Stimulated activated effector memory CD8-positive, alpha-beta T cell treated with anti-CD3 and anti-CD28 coated beads, Interleukin-12 subunit alpha, Interleukin-12 subunit beta, amount 100 ng/mL, for 72 hours (primary cell): ENCODE data around the gene WIZ.
A peak's percentile ranks its signal among the peaks of the same experiment; 100 is the strongest.

Experiments used
- ATAC-seq: fragments of 150-1000 bp; cut with Tn5 transposase; 2 replicates; pipeline ENCODE4 v1.10.0; 2021
- DNase-seq, 2 donors: peaks; one replicate each; pipeline ENCODE4 v3.0.0; 2021 to 2022; ENCODE audit warnings: low spot score in 2 of 2
- H3K27ac Mint-ChIP-seq: one replicate; pipeline ENCODE4 v1.8.0; 2022; ENCODE audit warnings: mild to moderate bottlenecking, mixed read lengths
- H3K36me3 Mint-ChIP-seq: one replicate; pipeline ENCODE4 v1.8.0; 2022; ENCODE audit warnings: mild to moderate bottlenecking, mixed read lengths
- H3K4me1 Mint-ChIP-seq: one replicate; pipeline ENCODE4 v1.8.0; 2022; ENCODE audit warnings: mixed read lengths
- H3K4me3 Mint-ChIP-seq: one replicate; pipeline ENCODE4 v1.8.0; 2022; ENCODE audit warnings: mild to moderate bottlenecking, mixed read lengths
- H3K9me3 Mint-ChIP-seq: one replicate; pipeline ENCODE4 v1.8.0; 2022; ENCODE audit warnings: mixed read lengths

WIZ gene

GRCh38 chr19:15469513-15470297 lies 19.9 kb upstream of the WIZ start:
- Mint-ChIP-seq H3K4me3 (peak overlapping the region; percentile 82), H3K36me3 (peaks cover 11% of the 10 kb centered on the region), H3K9me3 (peaks cover 3% of the 10 kb centered on the region), H3K27ac (peak overlapping the region; percentile 94), H3K4me1 (peaks cover 54% of the 10 kb centered on the region)
- DNase-seq (no peak), ATAC-seq (peak; percentile 51)

- ATAC-seq = no peak
- H3K9me3 Mint-ChIP-seq = peaks cover 3% of the 10 kb centered on the region
- DNase-seq = no peak
- peaks cover 19% of the 10 kb centered on the region for H3K36me3 Mint-ChIP-seq
- peak overlapping the region; percentile 82 for H3K4me3 Mint-ChIP-seq
- H3K4me1 Mint-ChIP-seq = peaks cover 57% of the 10 kb centered on the region
- H3K27ac Mint-ChIP-seq = peak overlapping the region; percentile 94
Observed at GRCh38 chr19:15468675-15469512, 19.1 kb upstream of the WIZ start.

- H3K9me3 Mint-ChIP-seq = peaks cover 3% of the 10 kb centered on the region
- H3K4me3 Mint-ChIP-seq = peak overlapping the region; percentile 82
- H3K4me1 Mint-ChIP-seq = peaks cover 52% of the 10 kb centered on the region
- peaks cover 30% of the 10 kb centered on the region for H3K36me3 Mint-ChIP-seq
- peak overlapping the region; percentile 94 for H3K27ac Mint-ChIP-seq
- ATAC-seq (no peak), DNase-seq (no peak)
Observed at GRCh38 chr19:15467734-15468214, 18.0 kb upstream of the WIZ start.

GRCh38 chr19:15466851-15467733 lies 17.3 kb upstream of the WIZ start:
- Mint-ChIP-seq H3K4me3 (peak overlapping the region; percentile 82), H3K4me1 (peaks cover 58% of the 10 kb centered on the region), H3K36me3 (peaks cover 37% of the 10 kb centered on the region), H3K27ac (peak overlapping the region; percentile 94), H3K9me3 (peaks cover 3% of the 10 kb centered on the region)
- ATAC-seq = peak; percentile 80
- peak in 1 of 2 donors; percentile 75 for DNase-seq

- Mint-ChIP-seq H3K36me3 (peaks cover 61% of the 10 kb centered on the region), H3K27ac (peak within 1 kb of the TSS; percentile 93), H3K4me1 (peaks cover 65% of the 10 kb centered on the region), H3K9me3 (peaks cover 3% of the 10 kb centered on the region), H3K4me3 (peak within 1 kb of the TSS; percentile 84)
- DNase-seq (peak; percentile 53 to 81), ATAC-seq (peak; percentile 72)
Observed at GRCh38 chr19:15464394-15465385, 14.9 kb upstream of the WIZ start, which contains the start of gene RASAL3. RASAL3 (minus strand) TSS chr19:15464544; CDS start chr19:15464358, 186 bp downstream.

- Mint-ChIP-seq H3K4me3 (peak overlapping the region; percentile 84), H3K9me3 (peaks cover 3% of the 10 kb centered on the region), H3K4me1 (peaks cover 58% of the 10 kb centered on the region), H3K36me3 (peaks cover 69% of the 10 kb centered on the region), H3K27ac (peak overlapping the region; percentile 93)
- ATAC-seq (peak; percentile 79), DNase-seq (peak; percentile 50 to 85)
Observed at GRCh38 chr19:15463861-15464371, 14.2 kb upstream of the WIZ start.

GRCh38 chr19:15461694-15462093 lies 11.9 kb upstream of the WIZ start:
- peaks cover 36% of the 10 kb centered on the region for H3K4me1 Mint-ChIP-seq
- ATAC-seq = no peak
- peaks cover 77% of the 10 kb centered on the region for H3K36me3 Mint-ChIP-seq
- H3K4me3 Mint-ChIP-seq = peak overlapping the region; percentile 84
- DNase-seq = no peak
- peak overlapping the region; percentile 93 for H3K27ac Mint-ChIP-seq
- H3K9me3 Mint-ChIP-seq = no peaks in the 10 kb centered on the region

GRCh38 chr19:15457701-15458484 lies 8.1 kb upstream of the WIZ start:
- H3K4me3 Mint-ChIP-seq = no peak overlapping the region
- peaks cover 95% of the 10 kb centered on the region for H3K36me3 Mint-ChIP-seq
- ATAC-seq (no peak), DNase-seq (no peak)
- peaks cover 42% of the 10 kb centered on the region for H3K4me1 Mint-ChIP-seq
- no peak overlapping the region for H3K27ac Mint-ChIP-seq
- no peaks in the 10 kb centered on the region for H3K9me3 Mint-ChIP-seq

GRCh38 chr19:15456871-15457700 lies 7.3 kb upstream of the WIZ start:
- Mint-ChIP-seq H3K4me3 (no peak overlapping the region), H3K9me3 (no peaks in the 10 kb centered on the region), H3K27ac (peak overlapping the region; percentile 55), H3K36me3 (peaks cover 95% of the 10 kb centered on the region), H3K4me1 (peaks cover 38% of the 10 kb centered on the region)
- peak; percentile 49 for ATAC-seq
- no peak for DNase-seq

- peaks cover 38% of the 10 kb centered on the region for H3K4me1 Mint-ChIP-seq
- peak overlapping the region; percentile 55 for H3K27ac Mint-ChIP-seq
- DNase-seq = no peak
- no peak overlapping the region for H3K4me3 Mint-ChIP-seq
- ATAC-seq = no peak
- no peaks in the 10 kb centered on the region for H3K9me3 Mint-ChIP-seq
- peaks cover 95% of the 10 kb centered on the region for H3K36me3 Mint-ChIP-seq
Observed at GRCh38 chr19:15456441-15456840, 6.7 kb upstream of the WIZ start.

GRCh38 chr19:15455996-15456395 lies 6.2 kb upstream of the WIZ start:
- no peak overlapping the region for H3K4me3 Mint-ChIP-seq
- no peaks in the 10 kb centered on the region for H3K9me3 Mint-ChIP-seq
- H3K4me1 Mint-ChIP-seq = peaks cover 40% of the 10 kb centered on the region
- DNase-seq (no peak), ATAC-seq (no peak)
- H3K36me3 Mint-ChIP-seq = peaks cover 95% of the 10 kb centered on the region
- peak overlapping the region; percentile 55 for H3K27ac Mint-ChIP-seq
